Activated CD4-positive, alpha-beta T cell treated with anti-CD3 and anti-CD28 coated beads for 1 hour (primary cell): ENCODE results near the gene RANBP17.

Experiments
- DNase-seq: peaks from one replicate; pipeline ENCODE4 v3.0.0-alpha.2; 2020

Gene RANBP17

DNA sequence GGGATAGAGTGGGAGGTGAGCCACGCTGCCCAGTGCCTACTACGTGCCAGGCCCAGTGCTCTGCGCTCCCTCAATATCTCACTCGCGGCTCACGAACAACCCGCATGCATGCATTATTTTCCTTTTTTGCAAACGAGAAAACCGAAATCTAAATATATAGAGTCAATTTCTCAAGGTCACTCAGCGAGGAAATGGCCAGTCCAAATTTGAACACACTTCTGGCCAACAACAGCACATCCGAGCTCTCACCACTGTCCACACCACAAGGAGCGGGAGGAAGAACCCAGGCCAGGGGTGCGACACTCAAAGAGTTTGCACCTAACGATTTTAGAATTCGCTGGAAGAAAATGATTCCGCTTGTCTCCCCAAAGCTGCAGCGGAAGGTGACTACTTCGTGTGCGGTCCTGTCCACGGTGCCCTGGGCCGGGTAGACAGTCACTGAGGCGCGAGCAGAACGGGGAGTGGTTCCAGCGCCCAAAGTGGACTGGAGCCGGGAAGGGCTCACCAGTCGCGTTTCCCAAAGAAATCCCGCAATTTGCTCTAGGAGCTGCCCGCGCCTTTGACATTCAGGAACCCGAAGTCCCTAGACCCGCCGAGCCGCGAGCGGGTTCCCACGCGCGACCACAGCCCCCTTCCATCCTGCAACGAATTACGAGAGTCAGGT is 446.1 kb downstream of the RANBP17 start:
- no peak for DNase-seq

DNA sequence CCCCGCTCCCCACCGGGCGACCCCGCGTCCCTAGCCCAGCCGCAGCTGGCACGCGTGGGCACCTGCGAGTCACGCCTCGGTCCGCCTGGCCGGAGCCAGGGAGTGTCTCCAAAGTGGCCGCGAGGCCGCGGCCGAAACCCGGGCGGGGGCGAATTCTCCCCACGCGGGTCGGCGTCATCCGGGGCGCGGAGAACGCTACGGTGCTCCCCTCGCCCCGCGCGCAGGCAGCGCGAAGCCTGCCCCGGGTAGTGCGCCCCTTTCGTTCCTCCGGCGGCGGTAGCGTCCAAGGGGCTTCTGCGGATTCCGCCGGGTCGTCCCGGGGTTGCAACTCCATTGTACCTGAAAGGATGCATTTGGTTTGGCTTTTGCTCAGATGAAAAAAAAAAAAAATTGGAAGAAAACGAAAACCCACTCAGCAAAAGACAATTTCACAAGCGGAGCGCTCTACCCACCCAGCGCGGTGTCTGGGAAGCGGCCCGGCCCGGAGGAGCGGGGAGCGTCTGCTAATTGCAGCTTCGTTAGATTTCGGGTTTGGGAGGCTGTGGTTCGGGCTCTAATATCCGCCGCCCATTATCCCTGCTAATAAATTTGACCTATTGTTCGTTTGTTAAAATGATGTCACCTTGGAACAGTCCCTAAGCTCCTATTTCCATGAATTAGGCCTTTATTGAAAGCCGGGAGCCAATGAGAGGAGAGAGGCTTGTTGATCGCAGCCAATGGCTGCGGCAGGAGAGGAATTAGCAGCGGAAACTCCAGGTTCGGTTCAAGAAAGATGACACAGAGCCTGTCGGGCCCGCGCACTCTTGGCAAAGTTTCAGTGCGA is 446.8 kb downstream of the RANBP17 start, which contains the start of gene TLX3:
Gene TLX3, plus strand, starts transcription at position 796 of the 823 bp plus-strand sequence. CDS start 118 bp downstream, outside the sequence.
- DNase-seq, result no peak

DNA sequence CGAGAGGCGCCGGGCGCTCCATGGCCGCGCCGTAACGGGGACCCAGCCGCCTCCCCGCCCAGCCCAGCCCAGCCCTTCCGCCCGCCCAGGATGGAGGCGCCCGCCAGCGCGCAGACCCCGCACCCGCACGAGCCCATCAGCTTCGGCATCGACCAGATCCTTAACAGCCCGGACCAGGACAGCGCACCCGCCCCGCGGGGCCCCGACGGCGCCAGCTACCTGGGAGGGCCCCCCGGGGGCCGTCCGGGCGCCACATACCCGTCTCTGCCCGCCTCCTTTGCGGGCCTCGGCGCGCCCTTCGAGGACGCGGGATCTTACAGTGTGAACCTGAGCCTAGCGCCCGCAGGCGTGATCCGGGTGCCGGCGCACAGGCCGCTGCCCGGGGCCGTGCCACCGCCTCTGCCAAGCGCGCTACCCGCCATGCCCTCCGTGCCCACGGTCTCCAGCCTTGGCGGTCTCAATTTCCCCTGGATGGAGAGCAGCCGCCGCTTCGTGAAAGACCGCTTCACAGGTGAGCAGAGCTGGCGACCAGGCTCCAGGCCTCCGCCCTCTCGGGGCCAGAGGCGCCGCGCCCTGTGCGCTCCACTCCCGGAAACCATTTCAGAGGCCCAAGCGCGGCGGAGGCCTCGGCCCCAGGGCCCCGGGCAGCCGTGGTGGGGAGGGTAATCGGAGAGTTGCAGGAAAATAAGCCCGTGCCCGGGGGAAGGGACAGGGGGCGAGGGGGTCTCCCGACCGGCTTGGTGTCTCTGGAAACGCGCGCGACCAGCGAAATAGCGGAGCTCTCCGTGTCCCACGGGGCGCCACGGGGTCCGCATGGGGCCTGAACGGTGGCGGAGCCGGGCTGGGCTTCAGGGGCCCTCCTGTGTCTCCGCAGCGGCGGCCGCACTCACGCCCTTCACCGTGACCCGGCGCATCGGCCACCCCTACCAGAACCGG is 447.7 kb downstream of the RANBP17 start:
- no peak for DNase-seq

DNA sequence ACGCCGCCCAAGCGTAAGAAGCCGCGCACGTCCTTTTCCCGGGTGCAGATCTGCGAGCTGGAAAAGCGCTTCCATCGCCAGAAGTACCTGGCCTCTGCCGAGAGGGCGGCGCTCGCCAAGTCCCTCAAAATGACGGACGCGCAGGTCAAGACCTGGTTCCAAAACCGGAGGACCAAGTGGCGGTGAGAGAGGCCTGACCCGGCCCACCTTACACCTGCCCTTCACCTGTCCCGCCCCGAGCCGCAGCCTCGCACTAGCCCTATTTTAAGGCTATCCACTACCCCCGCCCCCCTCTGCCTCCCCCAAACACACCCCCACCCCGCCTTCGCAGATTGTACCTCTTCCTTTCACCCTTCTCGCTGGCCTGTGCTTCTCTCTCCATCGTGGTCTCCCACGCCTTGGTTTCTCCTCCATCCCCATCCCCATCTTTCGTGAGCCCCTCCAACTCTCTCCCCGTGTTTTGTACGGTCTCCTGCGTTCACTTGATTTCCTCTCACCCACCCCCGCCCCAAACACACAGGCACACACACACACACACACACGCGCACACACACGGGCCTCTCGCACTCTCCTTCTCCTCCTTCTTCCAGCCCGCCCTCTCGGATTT is 448.5 kb downstream of the RANBP17 start:
- DNase-seq, result no peak

DNA sequence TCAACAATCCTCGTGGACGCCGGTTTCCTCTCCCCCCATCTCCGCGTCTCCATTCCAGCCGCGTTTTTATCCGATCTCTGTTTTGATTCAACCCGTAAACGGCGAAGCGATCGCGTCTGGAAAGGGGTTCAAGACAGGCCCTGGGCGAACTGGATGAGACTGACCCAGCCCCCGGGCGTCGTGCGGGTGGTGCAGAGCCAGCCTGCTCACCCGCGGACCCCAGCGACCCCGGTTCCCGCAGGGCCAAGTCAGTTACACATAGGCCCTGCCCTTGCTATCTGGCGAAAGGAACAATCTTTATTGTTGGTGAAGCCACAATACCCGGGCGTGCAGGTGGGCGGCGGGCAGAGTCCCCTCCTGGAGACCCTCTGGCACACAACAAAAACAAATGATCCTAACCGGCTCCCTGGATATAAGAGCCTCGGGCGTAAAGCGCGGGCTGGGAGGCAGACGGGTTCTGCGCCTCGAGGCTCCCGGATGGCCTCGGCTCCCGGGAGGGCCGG is 449.1 kb downstream of the RANBP17 start:
- no peak for DNase-seq

DNA sequence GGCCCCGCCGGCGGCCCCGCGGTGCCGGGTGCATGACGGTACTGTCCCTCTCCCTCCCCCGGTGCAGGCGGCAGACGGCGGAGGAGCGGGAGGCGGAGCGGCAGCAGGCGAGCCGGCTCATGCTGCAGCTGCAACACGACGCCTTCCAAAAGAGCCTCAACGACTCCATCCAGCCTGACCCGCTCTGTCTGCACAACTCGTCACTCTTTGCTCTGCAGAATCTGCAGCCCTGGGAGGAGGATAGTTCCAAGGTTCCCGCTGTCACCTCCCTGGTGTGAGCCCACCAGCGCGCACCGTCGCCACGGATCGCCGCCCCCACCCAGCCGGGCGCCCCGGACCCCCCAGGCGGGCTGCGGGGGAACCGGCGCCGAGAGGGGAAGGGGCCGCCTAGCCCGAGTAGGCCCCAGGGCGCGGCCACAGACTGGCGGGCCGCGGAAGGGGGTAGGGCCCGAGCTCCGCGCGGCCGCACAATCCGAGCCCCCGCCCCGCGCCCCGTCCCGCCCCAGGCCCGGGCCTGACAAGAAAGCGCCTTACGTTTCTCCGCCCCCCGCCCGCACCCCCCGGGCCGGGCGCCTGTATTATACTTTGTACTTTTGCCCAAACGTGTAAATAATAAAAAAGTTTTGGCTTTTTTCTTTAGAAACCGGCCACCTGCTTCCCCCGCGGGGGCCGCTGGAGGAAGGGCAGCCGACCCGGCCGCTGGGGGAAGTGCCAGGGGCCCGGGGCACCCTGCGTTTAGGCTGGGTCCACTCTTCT is 449.7 kb downstream of the RANBP17 start:
- DNase-seq, result no peak

DNA sequence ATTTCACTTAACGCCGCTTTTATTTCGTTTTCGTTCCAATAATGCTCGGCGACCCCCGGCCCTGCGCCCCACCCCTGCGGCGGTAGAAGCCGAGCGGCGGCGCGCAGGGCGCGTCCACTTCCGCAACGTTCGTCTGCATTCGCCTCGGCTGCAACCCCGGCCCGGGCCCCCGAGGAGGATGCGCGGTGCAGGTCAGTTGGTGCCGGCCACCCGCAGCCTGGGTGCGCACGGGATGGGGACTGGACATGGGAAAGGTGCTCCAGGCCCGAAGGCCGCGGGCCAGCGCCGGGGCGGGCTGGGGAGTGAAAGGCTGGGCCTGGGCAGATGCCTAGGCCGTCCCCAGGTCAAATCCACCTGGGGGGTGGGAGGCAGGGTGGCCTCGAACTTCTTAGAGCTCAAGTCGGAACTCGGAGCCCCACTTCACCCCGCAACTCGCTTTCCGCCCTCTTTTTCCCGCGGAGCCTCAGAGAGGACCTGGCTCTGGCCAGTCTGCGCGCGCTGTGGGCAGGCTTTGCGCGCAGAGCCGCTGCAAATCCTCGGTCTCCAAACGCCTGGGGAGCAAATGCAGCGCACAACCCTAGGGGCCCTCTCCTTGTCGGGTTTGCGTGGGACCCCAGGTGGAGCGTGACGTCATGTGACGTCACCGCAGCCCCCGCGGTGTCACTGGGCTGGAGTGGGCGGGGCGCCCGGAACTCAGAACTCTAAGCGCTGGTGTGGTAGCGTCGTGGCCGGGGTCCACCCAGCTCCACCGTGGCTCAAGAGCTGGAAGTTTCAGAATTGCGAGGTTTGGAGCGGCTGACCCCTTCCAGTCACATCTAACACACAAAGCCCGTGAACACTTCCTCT is 450.5 kb downstream of the RANBP17 start:
- no peak for DNase-seq

DNA sequence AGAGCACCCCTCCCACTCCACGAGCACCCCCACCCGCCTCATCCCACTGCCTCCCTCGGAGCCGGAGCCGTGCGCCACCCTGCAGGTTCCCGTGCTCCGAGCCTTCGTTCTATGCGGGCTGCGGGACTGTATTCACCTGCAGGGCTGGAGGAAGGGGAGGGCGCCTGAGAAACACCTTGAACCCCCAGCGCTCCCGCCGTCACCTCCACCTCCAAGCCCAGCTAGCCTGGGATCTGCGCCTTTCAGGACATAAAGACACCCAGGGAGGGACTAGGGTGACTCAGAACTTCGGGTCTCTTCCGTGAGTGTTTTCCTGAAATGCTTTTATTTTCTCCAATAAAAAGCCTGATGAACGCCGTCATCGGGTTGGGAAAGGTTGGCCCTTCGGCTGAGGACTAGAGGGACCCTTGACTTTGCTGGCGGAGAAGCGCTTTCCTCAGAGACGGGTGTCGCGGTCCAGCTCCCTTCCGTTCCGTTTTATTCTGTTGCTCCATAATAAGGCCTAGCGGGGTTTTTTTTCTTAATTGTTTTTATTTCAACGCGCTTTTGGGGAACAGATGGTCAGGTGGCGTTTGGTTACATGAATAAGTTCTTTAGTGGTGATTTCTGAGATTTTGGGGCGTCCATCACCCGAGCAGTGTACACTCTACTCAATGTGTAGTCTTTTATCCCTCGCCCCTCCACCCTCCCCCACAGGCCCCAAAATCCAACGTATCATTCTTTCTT is 451.8 kb downstream of the RANBP17 start:
- DNase-seq, result no peak

DNA sequence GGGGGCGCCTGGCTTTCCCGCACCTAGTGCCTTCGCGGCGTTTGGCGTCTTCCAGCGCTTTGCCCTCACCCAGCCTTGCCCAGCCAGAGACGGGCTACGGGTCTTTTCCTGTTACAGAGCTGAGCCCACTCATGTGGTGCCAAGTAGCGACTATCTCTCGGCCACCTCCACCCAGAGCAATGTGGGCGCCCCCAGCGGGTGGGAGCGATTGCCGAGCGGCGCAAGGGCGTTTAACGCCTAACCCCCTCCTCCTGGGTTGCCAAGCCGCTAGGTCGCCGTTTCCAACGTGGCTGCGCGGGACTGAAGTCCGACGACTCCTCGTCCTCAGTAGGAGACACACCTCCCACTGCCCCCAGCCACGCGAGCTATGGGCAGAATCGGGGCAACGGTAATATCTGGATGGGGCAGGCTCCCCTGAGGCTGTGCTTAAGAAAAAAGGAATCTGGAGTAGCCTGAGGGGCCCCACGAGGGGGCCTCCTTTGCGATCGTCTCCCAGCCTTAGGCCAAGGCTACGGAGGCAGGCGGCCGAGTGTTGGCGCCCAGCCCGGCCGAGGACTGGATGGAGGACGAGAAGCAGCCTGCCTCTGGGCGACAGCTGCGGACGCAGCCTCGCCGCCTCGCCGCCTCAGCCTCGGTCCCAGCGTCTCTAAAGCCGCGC is 453.0 kb downstream of the RANBP17 start:
- no peak for DNase-seq

DNA sequence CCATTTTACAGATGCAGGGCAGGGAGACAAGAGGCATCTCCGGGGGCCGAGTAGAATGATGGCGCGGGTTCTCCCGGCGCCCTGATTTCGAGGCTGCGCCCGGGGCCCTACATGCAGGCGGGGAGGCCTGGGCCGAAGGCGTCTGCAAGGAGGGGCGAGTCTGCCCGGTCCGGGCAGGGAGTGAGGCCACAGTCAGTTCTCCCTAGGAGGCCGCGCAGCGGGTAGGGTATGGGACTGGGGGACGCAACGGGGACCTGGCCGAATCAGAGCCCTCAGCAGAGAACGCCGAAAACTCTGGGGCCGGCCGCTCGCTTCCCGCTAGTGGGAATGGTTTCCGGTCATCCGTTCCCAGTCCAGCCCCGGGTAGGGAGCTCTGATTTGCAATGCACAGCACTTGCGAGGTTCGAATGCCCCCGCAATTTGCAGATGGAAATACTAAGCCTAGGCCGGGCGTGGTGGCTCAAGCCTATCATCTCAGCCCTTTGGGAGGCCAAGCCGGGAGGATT is 453.6 kb downstream of the RANBP17 start:
- no peak for DNase-seq

DNA sequence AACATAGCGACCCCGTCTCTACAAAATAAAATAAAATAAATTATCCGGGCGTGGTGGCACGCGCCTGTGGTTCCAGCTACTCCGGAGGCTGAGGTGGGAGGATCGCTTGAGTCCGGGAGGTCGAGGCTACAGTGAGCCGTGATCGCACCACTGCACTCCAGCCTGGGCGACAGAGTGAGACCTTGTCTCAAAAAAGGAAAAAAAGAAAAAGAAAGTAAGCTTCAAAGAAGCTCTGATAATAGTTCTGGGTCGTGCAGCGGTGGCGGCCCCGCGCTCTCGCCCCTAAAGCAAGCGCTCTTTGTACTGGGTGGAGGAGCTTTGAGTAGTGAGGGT is 454.1 kb downstream of the RANBP17 start:
- no peak for DNase-seq

DNA sequence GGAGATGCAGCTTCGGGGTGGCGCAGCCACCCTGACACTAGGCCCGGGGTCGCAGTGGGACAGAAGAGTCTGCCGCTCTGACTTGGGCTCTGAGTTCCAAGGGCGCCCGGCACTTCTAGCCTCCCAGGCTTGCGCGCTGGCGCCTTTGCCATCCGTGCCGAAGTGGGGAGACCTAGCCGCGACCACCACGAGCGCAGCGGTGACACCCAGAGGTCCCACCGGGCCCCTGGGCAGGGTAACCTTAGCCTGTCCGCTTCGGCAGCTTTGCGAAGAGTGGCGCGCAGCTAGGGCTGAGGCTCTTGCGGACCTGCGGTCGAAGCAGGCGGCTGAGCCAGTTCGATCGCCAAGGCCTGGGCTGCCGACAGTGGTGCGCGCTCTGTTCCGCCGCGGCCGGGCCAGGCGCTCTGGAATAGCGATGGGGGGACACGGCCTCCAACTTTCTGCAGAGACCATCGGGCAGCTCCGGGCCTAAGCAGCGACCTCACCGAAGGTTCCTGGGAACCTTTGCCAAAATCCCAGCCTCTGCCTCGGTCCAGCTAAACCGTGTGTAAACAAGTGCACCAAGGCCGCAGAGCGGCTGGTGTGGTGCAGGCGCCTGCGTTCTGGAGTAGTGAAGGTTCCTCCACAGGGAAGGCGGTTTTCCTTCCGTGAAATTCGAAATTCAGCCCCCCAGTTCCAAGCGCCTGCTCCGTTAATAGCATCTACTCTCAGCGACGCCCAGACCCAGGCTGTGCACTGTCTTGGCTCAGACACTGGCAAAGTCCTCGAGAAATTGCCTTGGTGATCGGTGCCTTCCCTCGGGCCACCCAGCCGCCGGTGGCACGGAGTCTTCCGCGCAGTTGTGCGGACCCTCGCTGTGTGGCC is 454.7 kb downstream of the RANBP17 start:
- no peak for DNase-seq

DNA sequence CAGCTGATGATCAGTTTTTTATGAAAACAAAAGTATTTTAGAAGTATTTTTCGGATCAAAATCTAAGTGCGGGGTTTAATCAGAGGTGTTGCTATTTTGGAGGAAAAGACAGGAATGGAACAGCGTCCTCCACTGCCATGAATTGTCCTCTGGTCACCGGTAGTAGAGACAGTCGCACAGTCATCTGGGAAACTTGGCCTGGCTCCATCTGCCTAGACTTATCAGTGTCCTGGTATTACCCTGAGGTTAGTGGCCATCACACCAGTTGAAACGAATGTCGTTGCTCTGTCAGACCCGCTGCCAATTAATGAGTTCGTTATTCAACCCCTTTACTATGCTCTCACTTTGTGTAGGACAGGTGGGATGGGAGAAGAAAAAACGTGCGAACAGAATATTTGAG is 455.4 kb downstream of the RANBP17 start:
- no peak for DNase-seq

DNA sequence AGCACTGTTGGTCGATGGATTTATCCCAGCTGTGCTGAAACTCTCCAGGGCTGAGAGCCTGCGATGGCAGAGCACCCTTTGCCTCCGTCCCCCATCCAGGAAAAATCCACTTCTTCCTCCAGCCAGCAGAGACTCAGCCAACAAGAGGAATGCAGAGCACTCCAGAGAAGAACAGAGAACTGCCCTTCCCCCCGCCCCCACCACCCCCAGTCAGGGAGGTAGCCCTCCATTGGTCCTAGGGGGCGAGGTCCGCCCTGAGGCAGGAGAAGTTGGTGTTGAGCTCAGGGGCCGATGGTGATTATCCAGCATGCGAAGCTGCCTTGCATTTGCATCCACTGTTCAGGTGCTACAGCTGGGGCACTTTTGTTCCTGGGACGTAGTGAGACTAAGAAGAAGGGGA is 456.2 kb downstream of the RANBP17 start:
- no peak for DNase-seq

DNA sequence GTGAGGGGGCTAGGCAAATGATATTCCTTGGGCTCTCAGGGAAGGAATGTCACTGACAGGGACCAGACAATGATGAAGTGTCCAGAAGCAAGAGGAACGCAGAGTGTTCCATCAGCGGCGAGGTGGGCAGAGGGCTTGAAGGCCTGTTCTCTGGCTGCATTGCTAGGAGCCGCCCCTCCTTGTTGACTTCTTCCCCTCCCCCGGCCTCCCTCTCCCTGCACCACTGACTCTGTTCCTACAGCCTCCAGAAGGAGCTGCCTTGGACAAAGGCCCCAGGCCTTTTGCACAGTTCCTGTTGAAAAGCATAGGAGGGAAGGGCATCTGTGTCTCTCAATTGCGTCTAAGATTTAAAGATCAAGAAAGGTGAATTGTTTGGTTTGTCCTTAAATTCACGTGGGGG is 459.6 kb downstream of the RANBP17 start:
- no peak for DNase-seq

DNA sequence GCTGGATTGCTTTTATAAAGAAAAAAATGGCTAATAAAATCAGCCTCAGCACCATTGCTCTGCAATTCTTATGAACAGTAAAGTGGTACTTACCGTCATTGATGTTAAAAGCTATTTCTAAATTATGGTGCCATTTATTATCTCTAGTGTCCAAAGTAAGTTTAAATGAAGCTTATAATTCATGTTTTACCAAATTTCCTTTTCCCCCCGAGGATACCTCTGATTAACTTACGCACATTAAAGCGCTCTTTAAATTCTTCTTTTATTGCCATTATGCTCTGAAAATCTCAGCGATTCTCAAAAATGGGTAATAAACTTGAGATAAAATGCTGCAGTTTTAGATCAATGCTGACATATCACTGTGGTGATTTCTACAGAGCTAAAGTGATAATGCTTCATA is 460.7 kb downstream of the RANBP17 start:
- no peak for DNase-seq

DNA sequence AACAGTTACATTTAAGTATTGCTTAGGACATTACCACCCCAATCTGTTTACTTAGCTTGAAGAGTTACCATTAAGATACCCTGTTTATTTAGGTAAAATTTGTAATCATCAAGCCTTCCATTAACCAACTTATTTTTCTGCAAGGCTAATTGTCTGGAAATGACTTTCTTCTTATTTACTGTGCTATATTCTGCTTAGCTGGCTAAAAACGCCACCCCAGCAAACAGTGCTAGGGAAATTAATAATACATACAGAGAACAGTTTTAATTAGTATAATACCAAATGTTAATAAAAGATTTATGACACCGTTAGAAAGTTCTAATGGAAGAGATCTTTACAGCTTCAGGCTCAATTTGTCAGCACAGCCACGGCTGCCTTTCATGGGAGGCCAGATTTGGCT is 461.2 kb downstream of the RANBP17 start:
- no peak for DNase-seq

DNA sequence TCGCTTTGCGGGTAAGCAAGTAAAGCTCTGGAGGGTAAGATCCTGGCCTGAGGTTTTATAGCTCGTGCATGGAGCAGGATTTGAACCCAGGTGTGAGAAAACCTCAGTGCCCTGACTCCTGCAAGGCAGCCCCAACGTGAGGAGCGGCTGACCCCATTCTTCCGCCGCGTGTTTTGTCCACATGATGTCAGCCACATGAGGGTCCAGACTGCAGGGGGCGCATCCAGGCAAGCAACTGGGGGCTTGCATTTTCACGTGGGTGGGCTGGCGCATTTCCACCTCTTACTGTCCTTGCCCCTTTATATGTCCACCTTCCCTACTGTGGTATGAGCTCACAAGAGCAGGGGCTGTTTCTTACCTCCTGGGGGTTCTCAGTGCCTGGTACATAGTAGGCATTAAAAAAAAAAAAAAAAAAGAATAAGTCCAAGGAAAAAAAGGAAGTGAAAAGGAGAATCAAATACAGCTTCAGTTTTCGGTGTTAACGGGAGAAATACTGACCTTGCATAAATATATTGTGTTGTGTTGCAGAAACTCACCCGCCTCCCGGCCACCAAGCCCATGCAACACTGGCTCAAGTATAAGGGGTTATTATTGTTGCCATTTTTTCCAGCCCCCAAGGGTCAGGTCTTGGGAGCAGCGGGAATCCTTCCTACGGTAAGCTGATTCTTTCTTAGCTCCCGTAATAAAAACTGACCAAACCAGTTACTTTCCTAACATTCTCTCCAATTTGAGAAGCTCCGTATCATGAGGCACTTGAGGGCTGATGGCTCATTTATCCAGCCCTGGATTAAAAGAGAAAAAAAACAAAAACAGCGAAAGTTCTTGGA is 462.2 kb downstream of the RANBP17 start:
- DNase-seq, result no peak
